ENCODE results near the gene SNX3. TPM values are rescaled to one million over a fixed set of nuclear protein-coding genes. Genes with fewer than 3 reads are reported as not detected.

Gene SNX3
- total RNA-seq, 1 experiment from 2014 or later, result 110 TPM

GRCh38 chr6:108268845-108269244 is 8.0 kb upstream of the SNX3 start:
- Histone ChIP-seq H3K4me3 (ENCODE audit: low read length) (no peak overlapping the region), H3K79me2 (ENCODE audit: low read length) (no peaks in the 10 kb centered on the region), H3K4me2 (ENCODE audit: low read length) (no peak overlapping the region), H3K27ac (ENCODE audit: low read length) (no peak overlapping the region), H3F3A (ENCODE audit: low read length, unreplicated experiment) (no peaks in the 10 kb centered on the region), H3K4me1 (ENCODE audit: insufficient read depth, low read length) (no peaks in the 10 kb centered on the region), H3K9me2 (replicated peaks; ENCODE audit: low read length) (no peaks in the 10 kb centered on the region), H3K9ac (ENCODE audit: low read length) (no peak overlapping the region), H3K36me3 (ENCODE audit: low read depth, low read length) (no peaks in the 10 kb centered on the region), H3K9me3 (ENCODE audit: low read length) (no peaks in the 10 kb centered on the region), H3K27me3 (ENCODE audit: low read length) (no peaks in the 10 kb centered on the region), H4K20me1 (ENCODE audit: low read length) (no peaks in the 10 kb centered on the region), H2AFZ (ENCODE audit: low read length) (no peak overlapping the region)
- TF ChIP-seq CTCF (conservative IDR thresholded peaks at IDR 0.05; ENCODE audit: low read depth, low read length) (no peak), EZH2 (IDR thresholded peaks at IDR 0.05; ENCODE audit: low read length, unreplicated experiment) (no peak), EZH2phosphoT487 (IDR thresholded peaks at IDR 0.05; ENCODE audit: borderline replicate concordance, low read length) (no peak)
- BruUV-seq (replicated peaks), result no TSS peak
- ChIA-PET POLR2A (ENCODE audit: unreplicated experiment) (no interaction called here), CTCF (interaction anchor here (1.0 kb wide), 1 partner anchor 223 kb away, joined by 4 read pairs; no protein-coding TSS in a partner anchor)
- intact Hi-C loops (cut with micrococcal nuclease), result no loop called here
- ATAC-seq (peak; percentile 59), DNase-seq (peak; percentile 33)

- no peaks in the 10 kb centered on the region for H3F3A ChIP-seq (ENCODE audit: low read length, unreplicated experiment)
- peaks cover 24% of the 10 kb centered on the region for H3K79me2 ChIP-seq (ENCODE audit: low read length)
- H4K20me1 ChIP-seq (ENCODE audit: low read length), result no peaks in the 10 kb centered on the region
- intact Hi-C loops (cut with micrococcal nuclease), result loop anchor here (5.0 kb wide), 1 partner anchor 136 kb away; no protein-coding TSS in a partner anchor
- no TSS peak for BruUV-seq (replicated peaks)
- peaks cover 6% of the 10 kb centered on the region; the same call in 1 of the 2 replicates for H3K4me1 ChIP-seq (ENCODE audit: insufficient read depth, low read length)
- H3K9ac ChIP-seq (ENCODE audit: low read length), result no peak overlapping the region
- POLR2A ChIA-PET (ENCODE audit: unreplicated experiment), result no interaction called here
- no peak overlapping the region for H3K4me2 ChIP-seq (ENCODE audit: low read length)
- no peak overlapping the region for H2AFZ ChIP-seq (ENCODE audit: low read length)
- CTCF ChIA-PET, result no interaction called here
- ATAC-seq (no peak), DNase-seq (no peak)
- no peaks in the 10 kb centered on the region for H3K36me3 ChIP-seq (ENCODE audit: low read depth, low read length)
- no peak overlapping the region for H3K27ac ChIP-seq (ENCODE audit: low read length)
- H3K9me3 ChIP-seq (ENCODE audit: low read length), result no peaks in the 10 kb centered on the region
- H3K27me3 ChIP-seq (ENCODE audit: low read length), result no peaks in the 10 kb centered on the region
- TF ChIP-seq CTCF (conservative IDR thresholded peaks at IDR 0.05; ENCODE audit: low read depth, low read length) (no peak), EZH2phosphoT487 (IDR thresholded peaks at IDR 0.05; ENCODE audit: borderline replicate concordance, low read length) (no peak), EZH2 (IDR thresholded peaks at IDR 0.05; ENCODE audit: low read length, unreplicated experiment) (no peak)
- H3K4me3 ChIP-seq (ENCODE audit: low read length), result no peak overlapping the region
- no peaks in the 10 kb centered on the region for H3K9me2 ChIP-seq (replicated peaks; ENCODE audit: low read length)
Observed at GRCh38 chr6:108263371-108263770, 2.5 kb upstream of the SNX3 start.

- H2AFZ ChIP-seq (ENCODE audit: low read length), result peak overlapping the region; percentile 96
- H3K36me3 ChIP-seq (ENCODE audit: low read depth, low read length), result no peaks in the 10 kb centered on the region
- H3F3A ChIP-seq (ENCODE audit: low read length, unreplicated experiment), result no peaks in the 10 kb centered on the region
- H3K4me3 ChIP-seq (ENCODE audit: low read length), result peak overlapping the region; percentile 89
- peak overlapping the region; percentile 72 for H3K27ac ChIP-seq (ENCODE audit: low read length)
- TSS peak; percentile 43 for BruUV-seq (replicated peaks)
- H3K4me1 ChIP-seq (ENCODE audit: insufficient read depth, low read length), result peaks cover 6% of the 10 kb centered on the region; the same call in 1 of the 2 replicates
- ChIA-PET POLR2A (ENCODE audit: unreplicated experiment) (interaction anchor here (0.5 to 1.0 kb wide), 3 partner anchors 14 to 1048 kb away, joined by 3 to 14 read pairs (median 4); no protein-coding TSS in a partner anchor), CTCF (interaction anchor here (0.6 to 1.2 kb wide), 3 partner anchors 133 to 280 kb away, joined by 3 to 8 read pairs (median 3); no protein-coding TSS in a partner anchor)
- no peaks in the 10 kb centered on the region for H4K20me1 ChIP-seq (ENCODE audit: low read length)
- H3K4me2 ChIP-seq (ENCODE audit: low read length), result peak overlapping the region; percentile 88
- TF ChIP-seq EZH2 (IDR thresholded peaks at IDR 0.05; ENCODE audit: low read length, unreplicated experiment) (no peak), CTCF (conservative IDR thresholded peaks at IDR 0.05; ENCODE audit: low read depth, low read length) (no peak), EZH2phosphoT487 (IDR thresholded peaks at IDR 0.05; ENCODE audit: borderline replicate concordance, low read length) (no peak)
- H3K9ac ChIP-seq (ENCODE audit: low read length), result peak overlapping the region; percentile 83
- no peaks in the 10 kb centered on the region for H3K9me2 ChIP-seq (replicated peaks; ENCODE audit: low read length)
- no peaks in the 10 kb centered on the region for H3K9me3 ChIP-seq (ENCODE audit: low read length)
- H3K27me3 ChIP-seq (ENCODE audit: low read length), result no peaks in the 10 kb centered on the region
- intact Hi-C loops (cut with micrococcal nuclease), result loop anchor here (5.0 kb wide), 1 partner anchor 133 kb away; no protein-coding TSS in a partner anchor
- DNase-seq, result peak; percentile 45
- ATAC-seq, result peak; percentile 23
- peaks cover 54% of the 10 kb centered on the region for H3K79me2 ChIP-seq (ENCODE audit: low read length)
Observed at GRCh38 chr6:108260126-108260808, 573 bp downstream of the SNX3 start.
